ENCODE measurements around the gene ITGB1BP1.

DNA sequence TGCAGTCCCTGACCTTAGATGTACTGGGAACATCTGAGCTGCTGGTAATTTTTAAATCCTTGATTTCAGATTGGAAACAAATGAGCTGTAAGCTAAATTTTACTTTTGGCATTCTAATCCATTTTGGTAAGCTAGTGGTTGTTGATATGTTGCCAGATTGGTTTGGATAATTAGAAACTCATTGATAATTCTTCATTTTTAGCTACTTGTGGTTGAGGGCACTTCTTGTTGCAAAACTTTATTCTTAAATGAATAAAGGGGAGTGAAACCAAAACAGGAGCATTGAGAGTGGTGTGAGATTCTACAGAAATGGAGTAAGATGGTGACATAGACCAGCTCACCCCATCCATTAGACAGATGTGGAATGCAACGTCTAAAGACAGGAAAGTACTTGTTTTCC lies 64.5 kb downstream of the ITGB1BP1 start:
- TF ChIP-seq POLR2A (IDR thresholded peaks at IDR 0.05) = no peak
- TF ChIP-seq, protein P1, sequence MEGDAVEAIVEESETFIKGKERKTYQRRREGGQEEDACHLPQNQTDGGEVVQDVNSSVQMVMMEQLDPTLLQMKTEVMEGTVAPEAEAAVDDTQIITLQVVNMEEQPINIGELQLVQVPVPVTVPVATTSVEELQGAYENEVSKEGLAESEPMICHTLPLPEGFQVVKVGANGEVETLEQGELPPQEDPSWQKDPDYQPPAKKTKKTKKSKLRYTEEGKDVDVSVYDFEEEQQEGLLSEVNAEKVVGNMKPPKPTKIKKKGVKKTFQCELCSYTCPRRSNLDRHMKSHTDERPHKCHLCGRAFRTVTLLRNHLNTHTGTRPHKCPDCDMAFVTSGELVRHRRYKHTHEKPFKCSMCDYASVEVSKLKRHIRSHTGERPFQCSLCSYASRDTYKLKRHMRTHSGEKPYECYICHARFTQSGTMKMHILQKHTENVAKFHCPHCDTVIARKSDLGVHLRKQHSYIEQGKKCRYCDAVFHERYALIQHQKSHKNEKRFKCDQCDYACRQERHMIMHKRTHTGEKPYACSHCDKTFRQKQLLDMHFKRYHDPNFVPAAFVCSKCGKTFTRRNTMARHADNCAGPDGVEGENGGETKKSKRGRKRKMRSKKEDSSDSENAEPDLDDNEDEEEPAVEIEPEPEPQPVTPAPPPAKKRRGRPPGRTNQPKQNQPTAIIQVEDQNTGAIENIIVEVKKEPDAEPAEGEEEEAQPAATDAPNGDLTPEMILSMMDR (IDR thresholded peaks at IDR 0.05) = no peak

All from sigmoid colon (tissue), 3 donors.